SK-N-SH treated with all-trans-retinoic acid at 6 μM for 48 hours (cell line): ENCODE measurements around the gene AMOTL1.

Experiments
- ATAC-seq: fragments of 200-7000 bp; cut with Tn5 transposase; 3 replicates; pipeline ENCODE4 v1.9.1; 2020; ENCODE audit warnings: mild to moderate bottlenecking, moderate library complexity
- ARNTL ChIP-seq: fragments of 450-650 bp; formaldehyde crosslinking; IDR thresholded peaks from 2 replicates; pipeline ENCODE4 v1.5.0; 2020; ENCODE audit warnings: low read depth, mild to moderate bottlenecking, moderate library complexity, borderline replicate concordance
- BACH2 ChIP-seq: fragments of 250-450 bp; sonication (Bioruptor Pico); IDR thresholded peaks from 2 replicates; pipeline ENCODE4 v1.9.0; 2021; ENCODE audit warnings: mild to moderate bottlenecking, borderline replicate concordance
- CREB5 ChIP-seq: fragments of 250-450 bp; sonication (Bioruptor Pico); IDR thresholded peaks from 2 replicates; pipeline ENCODE4 v1.5.1; 2020; ENCODE audit warnings: low read depth, mild to moderate bottlenecking, moderate library complexity
- CSDC2 ChIP-seq: fragments of 250-450 bp; sonication (Bioruptor Pico); IDR thresholded peaks from 2 replicates; pipeline ENCODE4 v1.5.0; 2020; ENCODE audit warnings: mild to moderate bottlenecking, moderate library complexity
- ESRRG ChIP-seq: fragments of 250-450 bp; sonication (Bioruptor Pico); IDR thresholded peaks from 2 replicates; pipeline ENCODE4 v1.6.1; 2021; ENCODE audit warnings: mild to moderate bottlenecking
- GLIS3 ChIP-seq: fragments of 250-450 bp; sonication (Bioruptor Pico); IDR thresholded peaks from 2 replicates; pipeline ENCODE4 v1.5.0; 2020; ENCODE audit warnings: mild to moderate bottlenecking, moderate library complexity
- ISL1 ChIP-seq: fragments of 250-450 bp; sonication (Bioruptor Pico); IDR thresholded peaks from 2 replicates; pipeline ENCODE4 v2.1.2; 2022; ENCODE audit warnings: mild to moderate bottlenecking, moderate library complexity
- OSR1 ChIP-seq: fragments of 250-450 bp; sonication (Bioruptor Pico); IDR thresholded peaks from 2 replicates; pipeline ENCODE4 v1.8.0; 2022; ENCODE audit warnings: moderate library complexity, mild to moderate bottlenecking, inconsistent platforms
- RARB ChIP-seq: fragments of 250-450 bp; sonication (Bioruptor Pico); IDR thresholded peaks from 2 replicates; pipeline ENCODE4 v1.8.0; 2021; ENCODE audit warnings: mild to moderate bottlenecking, moderate library complexity
- SNAI2 ChIP-seq: fragments of 250-450 bp; sonication (Bioruptor Pico); IDR thresholded peaks from 2 replicates; pipeline ENCODE4 v1.5.0; 2020; ENCODE audit warnings: mild to moderate bottlenecking, moderate library complexity
- TCF4 ChIP-seq: fragments of 250-450 bp; sonication (Bioruptor Pico); IDR thresholded peaks from 2 replicates; pipeline ENCODE4 v1.8.0; 2021; ENCODE audit warnings: mild to moderate bottlenecking, moderate library complexity, borderline replicate concordance
- TOX ChIP-seq: fragments of 250-450 bp; sonication (Bioruptor Pico); IDR thresholded peaks from 2 replicates; pipeline ENCODE4 v1.8.0; 2021; ENCODE audit warnings: mild to moderate bottlenecking, moderate library complexity, borderline replicate concordance
- ZC3H10 ChIP-seq: fragments of 250-450 bp; sonication (Bioruptor Pico); IDR thresholded peaks from 2 replicates; pipeline ENCODE4 v1.5.1; 2021; ENCODE audit warnings: mild to moderate bottlenecking, moderate library complexity
- ZFP3 ChIP-seq: fragments of 250-450 bp; sonication (Bioruptor Pico); IDR thresholded peaks from 2 replicates; pipeline ENCODE4 v1.5.0; 2020; ENCODE audit warnings: mild to moderate bottlenecking, moderate library complexity
- ZFP30 ChIP-seq: fragments of 450-650 bp; formaldehyde crosslinking; IDR thresholded peaks from 2 replicates; pipeline ENCODE4 v1.5.0; 2022; ENCODE audit warnings: mild to moderate bottlenecking, moderate library complexity
- ZNF565 ChIP-seq: fragments of 450-650 bp; formaldehyde crosslinking; conservative IDR thresholded peaks from 2 replicates; pipeline ENCODE4 v1.5.0; 2020; ENCODE audit warnings: low read depth, mild to moderate bottlenecking, moderate library complexity
- ZNF70 ChIP-seq: fragments of 450-650 bp; formaldehyde crosslinking; IDR thresholded peaks from 2 replicates; pipeline ENCODE4 v1.5.0; 2020; ENCODE audit warnings: mild to moderate bottlenecking, moderate library complexity
- ZNF8 ChIP-seq: fragments of 450-650 bp; formaldehyde crosslinking; IDR thresholded peaks from 2 replicates; pipeline ENCODE4 v1.5.0; 2020; ENCODE audit warnings: mild to moderate bottlenecking, moderate library complexity
- TF ChIP-seq, protein P1 (sequence below): fragments of 250-450 bp; sonication (Bioruptor Pico); IDR thresholded peaks from 2 replicates; pipeline ENCODE4 v1.8.0; 2020; ENCODE audit warnings: mild to moderate bottlenecking, moderate library complexity, borderline replicate concordance
- TF ChIP-seq, protein P2 (sequence below): fragments of 250-450 bp; sonication (Bioruptor Pico); IDR thresholded peaks from 2 replicates; pipeline ENCODE4 v1.5.1; 2021; ENCODE audit warnings: mild to moderate bottlenecking, moderate library complexity
- TF ChIP-seq, protein P3 (sequence below): fragments of 250-450 bp; sonication (Bioruptor Pico); IDR thresholded peaks from 2 replicates; pipeline ENCODE4 v1.5.0; 2020; ENCODE audit warnings: mild to moderate bottlenecking, moderate library complexity
- TF ChIP-seq, protein P4 (sequence below): fragments of 250-450 bp; sonication (Bioruptor Pico); IDR thresholded peaks from 2 replicates; pipeline ENCODE4 v1.8.0; 2021; ENCODE audit warnings: low read depth, mild to moderate bottlenecking, moderate library complexity, borderline replicate concordance

AMOTL1 gene

GRCh38 chr11:94775567-94776327 is 7.6 kb downstream of the AMOTL1 start:
- no peak for TF ChIP-seq TOX (CRISPR knock-in tag)
- no peak for TF ChIP-seq ZFP3 (CRISPR knock-in tag)
- no peak for TF ChIP-seq GLIS3
- no peak for TF ChIP-seq ZC3H10 (CRISPR knock-in tag)
- TF ChIP-seq SNAI2 (CRISPR knock-in tag), result no peak
- TF ChIP-seq, protein P1, sequence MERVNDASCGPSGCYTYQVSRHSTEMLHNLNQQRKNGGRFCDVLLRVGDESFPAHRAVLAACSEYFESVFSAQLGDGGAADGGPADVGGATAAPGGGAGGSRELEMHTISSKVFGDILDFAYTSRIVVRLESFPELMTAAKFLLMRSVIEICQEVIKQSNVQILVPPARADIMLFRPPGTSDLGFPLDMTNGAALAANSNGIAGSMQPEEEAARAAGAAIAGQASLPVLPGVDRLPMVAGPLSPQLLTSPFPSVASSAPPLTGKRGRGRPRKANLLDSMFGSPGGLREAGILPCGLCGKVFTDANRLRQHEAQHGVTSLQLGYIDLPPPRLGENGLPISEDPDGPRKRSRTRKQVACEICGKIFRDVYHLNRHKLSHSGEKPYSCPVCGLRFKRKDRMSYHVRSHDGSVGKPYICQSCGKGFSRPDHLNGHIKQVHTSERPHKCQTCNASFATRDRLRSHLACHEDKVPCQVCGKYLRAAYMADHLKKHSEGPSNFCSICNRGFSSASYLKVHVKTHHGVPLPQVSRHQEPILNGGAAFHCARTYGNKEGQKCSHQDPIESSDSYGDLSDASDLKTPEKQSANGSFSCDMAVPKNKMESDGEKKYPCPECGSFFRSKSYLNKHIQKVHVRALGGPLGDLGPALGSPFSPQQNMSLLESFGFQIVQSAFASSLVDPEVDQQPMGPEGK (CRISPR knock-in tag), result no peak
- no peak for TF ChIP-seq CSDC2 (CRISPR knock-in tag)
- TF ChIP-seq, protein P2, sequence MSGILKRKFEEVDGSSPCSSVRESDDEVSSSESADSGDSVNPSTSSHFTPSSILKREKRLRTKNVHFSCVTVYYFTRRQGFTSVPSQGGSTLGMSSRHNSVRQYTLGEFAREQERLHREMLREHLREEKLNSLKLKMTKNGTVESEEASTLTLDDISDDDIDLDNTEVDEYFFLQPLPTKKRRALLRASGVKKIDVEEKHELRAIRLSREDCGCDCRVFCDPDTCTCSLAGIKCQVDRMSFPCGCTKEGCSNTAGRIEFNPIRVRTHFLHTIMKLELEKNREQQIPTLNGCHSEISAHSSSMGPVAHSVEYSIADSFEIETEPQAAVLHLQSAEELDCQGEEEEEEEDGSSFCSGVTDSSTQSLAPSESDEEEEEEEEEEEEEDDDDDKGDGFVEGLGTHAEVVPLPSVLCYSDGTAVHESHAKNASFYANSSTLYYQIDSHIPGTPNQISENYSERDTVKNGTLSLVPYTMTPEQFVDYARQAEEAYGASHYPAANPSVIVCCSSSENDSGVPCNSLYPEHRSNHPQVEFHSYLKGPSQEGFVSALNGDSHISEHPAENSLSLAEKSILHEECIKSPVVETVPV, result no peak
- TF ChIP-seq ZFP30, result no peak
- TF ChIP-seq, protein P3, sequence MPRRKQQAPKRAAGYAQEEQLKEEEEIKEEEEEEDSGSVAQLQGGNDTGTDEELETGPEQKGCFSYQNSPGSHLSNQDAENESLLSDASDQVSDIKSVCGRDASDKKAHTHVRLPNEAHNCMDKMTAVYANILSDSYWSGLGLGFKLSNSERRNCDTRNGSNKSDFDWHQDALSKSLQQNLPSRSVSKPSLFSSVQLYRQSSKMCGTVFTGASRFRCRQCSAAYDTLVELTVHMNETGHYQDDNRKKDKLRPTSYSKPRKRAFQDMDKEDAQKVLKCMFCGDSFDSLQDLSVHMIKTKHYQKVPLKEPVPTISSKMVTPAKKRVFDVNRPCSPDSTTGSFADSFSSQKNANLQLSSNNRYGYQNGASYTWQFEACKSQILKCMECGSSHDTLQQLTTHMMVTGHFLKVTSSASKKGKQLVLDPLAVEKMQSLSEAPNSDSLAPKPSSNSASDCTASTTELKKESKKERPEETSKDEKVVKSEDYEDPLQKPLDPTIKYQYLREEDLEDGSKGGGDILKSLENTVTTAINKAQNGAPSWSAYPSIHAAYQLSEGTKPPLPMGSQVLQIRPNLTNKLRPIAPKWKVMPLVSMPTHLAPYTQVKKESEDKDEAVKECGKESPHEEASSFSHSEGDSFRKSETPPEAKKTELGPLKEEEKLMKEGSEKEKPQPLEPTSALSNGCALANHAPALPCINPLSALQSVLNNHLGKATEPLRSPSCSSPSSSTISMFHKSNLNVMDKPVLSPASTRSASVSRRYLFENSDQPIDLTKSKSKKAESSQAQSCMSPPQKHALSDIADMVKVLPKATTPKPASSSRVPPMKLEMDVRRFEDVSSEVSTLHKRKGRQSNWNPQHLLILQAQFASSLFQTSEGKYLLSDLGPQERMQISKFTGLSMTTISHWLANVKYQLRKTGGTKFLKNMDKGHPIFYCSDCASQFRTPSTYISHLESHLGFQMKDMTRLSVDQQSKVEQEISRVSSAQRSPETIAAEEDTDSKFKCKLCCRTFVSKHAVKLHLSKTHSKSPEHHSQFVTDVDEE (CRISPR knock-in tag), result no peak
- TF ChIP-seq ZNF70, result no peak
- TF ChIP-seq CREB5 (CRISPR knock-in tag), result no peak
- no peak for TF ChIP-seq OSR1 (CRISPR knock-in tag)
- TF ChIP-seq, protein P4, sequence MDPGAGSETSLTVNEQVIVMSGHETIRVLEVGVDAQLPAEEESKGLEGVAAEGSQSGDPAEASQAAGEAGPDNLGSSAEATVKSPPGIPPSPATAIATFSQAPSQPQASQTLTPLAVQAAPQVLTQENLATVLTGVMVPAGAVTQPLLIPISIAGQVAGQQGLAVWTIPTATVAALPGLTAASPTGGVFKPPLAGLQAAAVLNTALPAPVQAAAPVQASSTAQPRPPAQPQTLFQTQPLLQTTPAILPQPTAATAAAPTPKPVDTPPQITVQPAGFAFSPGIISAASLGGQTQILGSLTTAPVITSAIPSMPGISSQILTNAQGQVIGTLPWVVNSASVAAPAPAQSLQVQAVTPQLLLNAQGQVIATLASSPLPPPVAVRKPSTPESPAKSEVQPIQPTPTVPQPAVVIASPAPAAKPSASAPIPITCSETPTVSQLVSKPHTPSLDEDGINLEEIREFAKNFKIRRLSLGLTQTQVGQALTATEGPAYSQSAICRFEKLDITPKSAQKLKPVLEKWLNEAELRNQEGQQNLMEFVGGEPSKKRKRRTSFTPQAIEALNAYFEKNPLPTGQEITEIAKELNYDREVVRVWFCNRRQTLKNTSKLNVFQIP, result no peak
- no peak for TF ChIP-seq ZNF8 (CRISPR knock-in tag)
- TF ChIP-seq ARNTL, result no peak
- TF ChIP-seq ESRRG (CRISPR knock-in tag), result no peak
- TF ChIP-seq TCF4 (CRISPR knock-in tag), result no peak
- TF ChIP-seq RARB (CRISPR knock-in tag), result no peak
- no peak for ATAC-seq

GRCh38 chr11:94776351-94777321 is 8.5 kb downstream of the AMOTL1 start:
- peak; percentile 75 for ATAC-seq
- no peak for TF ChIP-seq ZNF70
- TF ChIP-seq SNAI2 (CRISPR knock-in tag), result no peak
- TF ChIP-seq ISL1 (CRISPR knock-in tag), result no peak
- no peak for TF ChIP-seq ZFP3 (CRISPR knock-in tag)
- TF ChIP-seq CSDC2 (CRISPR knock-in tag), result no peak
- TF ChIP-seq BACH2 (CRISPR knock-in tag), result no peak
- TF ChIP-seq ZNF565 (CRISPR knock-in tag), result no peak
- TF ChIP-seq ARNTL, result no peak
- TF ChIP-seq, protein P4, result no peak
- no peak for TF ChIP-seq ZFP30
- no peak for TF ChIP-seq GLIS3
